Left lung (tissue), 10 donors: Measurements from ENCODE around the gene HES4. TPM values are rescaled to one million over a fixed set of nuclear protein-coding genes. Genes with fewer than 3 reads are reported as not detected.
A peak's percentile ranks its signal among the peaks of the same experiment; 100 is the strongest.

Experiments
- ATAC-seq: fragments of 200-7000 bp; cut with Tn5 transposase; one replicate; pipeline ENCODE4 v1.9.1; 2020; ENCODE audit warnings: moderate library complexity
- DNase-seq, 4 donors: peaks; one replicate each; pipeline ENCODE4 v3.0.0-alpha.2; 2013 to 2020
- H3K27ac ChIP-seq, 2 donors: fragments of 200-600 bp; sonication (generic) in 1 of 2; one replicate each; pipeline versions ENCODE4 v1.5.0 to v1.8.0; 2020 to 2021
- H3K27me3 ChIP-seq, 2 donors: fragments of 200-600 bp; sonication (generic) in 1 of 2; one replicate each; pipeline versions ENCODE4 v1.5.0 to v1.8.0; 2020 to 2021
- H3K36me3 ChIP-seq, 2 donors: fragments of 200-600 bp; sonication (generic) in 1 of 2; one replicate each; pipeline versions ENCODE4 v1.5.0 to v1.8.0; 2020 to 2021
- H3K4me1 ChIP-seq, 2 donors: fragments of 200-600 bp; one replicate each; pipeline ENCODE4 v1.8.0; 2021
- H3K4me3 ChIP-seq, 2 donors: fragments of 200-600 bp; sonication (generic) in 1 of 2; one replicate each; pipeline versions ENCODE4 v1.5.0 to v1.8.0; 2020 to 2021; ENCODE audit warnings: mild to moderate bottlenecking in 1 of 2
- H3K9me3 ChIP-seq, 2 donors: fragments of 200-600 bp; sonication (generic) in 1 of 2; one replicate each; pipeline versions ENCODE4 v1.5.0 to v1.8.0; 2020 to 2021
- intact Hi-C, 2 donors: fragments of 100-400 bp; cut with DNase I; formaldehyde crosslinking; loops; one replicate each; pipeline versions ENCODE4 v1.11.2 to v1.14.2; 2022
- polyA plus RNA-seq, 6 donors: library from polyadenylated mRNA; unstranded; fragments of 120-200 nt; gene quantifications; one replicate each; pipeline ENCODE4 v1.2.1, GENCODE V29; 2013; ENCODE audit not compliant: insufficient read length in 6 of 6
- total RNA-seq, 2 donors: library from RNA; stranded (reverse); fragmentation: NEBNext Ultra II Directional; extraction: Animal tissue kit (Norgen Biotek cat#: 25700); gene quantifications; one replicate each; pipeline ENCODE4 v1.2.1, GENCODE V29; 2021
- TF ChIP-seq, protein P1 (sequence below), 2 donors: fragments of 200-600 bp; sonication (generic) in 1 of 2; IDR thresholded peaks; one replicate each; pipeline versions ENCODE4 v1.5.0 to v1.8.0; 2021; ENCODE audit warnings: antibody characterized with exemption in 2 of 2
- donor health status: DM: no; HTN: yes; CAD: no.
- donor health status: DM: no; HTN: no; CAD: no.

HES4 gene
- total and polyA plus RNA-seq, 8 donors, result 4.4 to 37.5 (median 10.2) TPM

DNA sequence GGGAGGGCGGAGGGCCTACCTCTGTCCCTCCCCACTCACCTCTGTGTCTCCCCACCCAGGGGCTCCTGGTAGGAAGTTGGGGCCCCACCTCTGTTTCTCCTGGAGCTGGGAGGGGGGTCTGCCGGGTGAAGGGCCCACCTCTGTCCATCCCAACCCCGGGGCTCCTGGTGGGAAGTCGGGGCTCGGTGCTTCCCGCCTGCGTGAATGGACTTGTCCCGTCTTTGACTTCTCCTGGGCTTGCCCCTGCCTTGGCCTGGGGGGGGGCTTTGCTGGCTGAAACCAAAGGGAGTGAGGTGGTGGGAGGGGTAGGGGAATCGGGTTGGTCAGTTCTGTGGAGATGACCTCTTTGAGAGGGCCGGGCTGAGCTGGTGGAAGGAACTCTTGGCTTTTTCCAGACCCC lies 25.8 kb upstream of the HES4 start:
- peaks cover 0 to 29% of the 10 kb centered on the region in 2 donors for H3K27me3 ChIP-seq
- TF ChIP-seq, protein P1, sequence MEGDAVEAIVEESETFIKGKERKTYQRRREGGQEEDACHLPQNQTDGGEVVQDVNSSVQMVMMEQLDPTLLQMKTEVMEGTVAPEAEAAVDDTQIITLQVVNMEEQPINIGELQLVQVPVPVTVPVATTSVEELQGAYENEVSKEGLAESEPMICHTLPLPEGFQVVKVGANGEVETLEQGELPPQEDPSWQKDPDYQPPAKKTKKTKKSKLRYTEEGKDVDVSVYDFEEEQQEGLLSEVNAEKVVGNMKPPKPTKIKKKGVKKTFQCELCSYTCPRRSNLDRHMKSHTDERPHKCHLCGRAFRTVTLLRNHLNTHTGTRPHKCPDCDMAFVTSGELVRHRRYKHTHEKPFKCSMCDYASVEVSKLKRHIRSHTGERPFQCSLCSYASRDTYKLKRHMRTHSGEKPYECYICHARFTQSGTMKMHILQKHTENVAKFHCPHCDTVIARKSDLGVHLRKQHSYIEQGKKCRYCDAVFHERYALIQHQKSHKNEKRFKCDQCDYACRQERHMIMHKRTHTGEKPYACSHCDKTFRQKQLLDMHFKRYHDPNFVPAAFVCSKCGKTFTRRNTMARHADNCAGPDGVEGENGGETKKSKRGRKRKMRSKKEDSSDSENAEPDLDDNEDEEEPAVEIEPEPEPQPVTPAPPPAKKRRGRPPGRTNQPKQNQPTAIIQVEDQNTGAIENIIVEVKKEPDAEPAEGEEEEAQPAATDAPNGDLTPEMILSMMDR (IDR thresholded peaks at IDR 0.05), result no peak
- peaks cover 10 to 43% of the 10 kb centered on the region in 2 donors for H3K4me1 ChIP-seq
- DNase-seq (no peak), ATAC-seq (no peak)
- H3K27ac ChIP-seq, result no peak overlapping the region
- H3K4me3 ChIP-seq, result no peak overlapping the region
- H3K9me3 ChIP-seq, result no peaks in the 10 kb centered on the region
- H3K36me3 ChIP-seq, result no peaks in the 10 kb centered on the region
- intact Hi-C loops, result no loop called here

DNA sequence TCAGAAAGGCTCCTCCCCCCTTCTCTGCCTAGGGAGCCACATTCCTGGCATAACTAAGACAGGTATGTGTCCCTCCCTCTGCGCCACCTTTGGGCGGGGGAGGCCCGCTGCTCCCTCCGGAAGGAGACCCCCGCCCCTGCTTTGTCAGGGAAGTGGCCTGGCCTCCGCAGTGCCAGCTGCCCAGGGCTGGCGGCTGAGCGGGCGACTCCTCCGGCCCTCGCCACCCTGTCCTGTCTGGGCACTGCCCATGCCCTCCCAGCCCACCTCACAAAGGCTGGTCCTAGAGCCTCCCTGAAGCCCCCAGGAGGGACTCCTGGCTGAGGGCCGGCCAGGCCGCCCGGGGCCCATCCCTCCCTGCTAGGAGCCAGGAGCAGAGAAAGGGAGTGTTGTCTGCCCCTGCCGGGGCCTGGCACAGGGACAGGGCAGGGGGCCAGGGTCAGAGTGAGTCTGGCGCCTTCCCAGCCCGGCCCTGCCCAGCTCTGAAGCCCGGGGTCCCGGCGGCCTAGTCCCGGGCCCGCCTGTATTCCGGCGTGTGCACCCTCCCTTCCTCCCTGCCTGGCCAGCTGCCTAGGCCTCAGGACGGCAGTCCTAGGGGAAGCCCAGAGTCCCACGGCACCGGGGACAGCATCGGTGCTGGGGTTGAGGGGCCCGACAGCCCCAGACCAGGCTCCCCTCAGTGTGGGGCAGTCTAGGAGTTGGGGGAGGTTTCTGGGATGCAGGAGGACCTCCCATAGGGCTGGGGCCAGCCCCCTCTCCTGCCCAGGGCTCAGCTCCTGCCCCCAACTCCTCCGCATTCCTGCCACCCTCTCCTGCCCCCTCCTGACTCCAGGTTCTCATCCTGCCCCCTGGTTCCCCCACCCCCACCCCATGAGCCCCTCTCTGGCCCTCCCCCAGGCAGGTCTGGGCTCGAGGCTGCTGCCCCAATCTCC lies 25.1 kb upstream of the HES4 start:
- H3K4me1 ChIP-seq, result peaks cover 13 to 49% of the 10 kb centered on the region in 2 donors
- intact Hi-C loops, result no loop called here
- peak overlapping the region; percentile 66 to 70 for H3K27ac ChIP-seq
- peak in 3 of 4 donors; percentile 80 to 90 (median 82) for DNase-seq
- peak; percentile 81 for ATAC-seq
- TF ChIP-seq, protein P1 (IDR thresholded peaks at IDR 0.05), result no peak
- no peaks in the 10 kb centered on the region for H3K9me3 ChIP-seq
- no peaks in the 10 kb centered on the region for H3K36me3 ChIP-seq
- peaks cover 0 to 36% of the 10 kb centered on the region in 2 donors for H3K27me3 ChIP-seq
- peak overlapping the region; percentile 6 to 15 for H3K4me3 ChIP-seq

DNA sequence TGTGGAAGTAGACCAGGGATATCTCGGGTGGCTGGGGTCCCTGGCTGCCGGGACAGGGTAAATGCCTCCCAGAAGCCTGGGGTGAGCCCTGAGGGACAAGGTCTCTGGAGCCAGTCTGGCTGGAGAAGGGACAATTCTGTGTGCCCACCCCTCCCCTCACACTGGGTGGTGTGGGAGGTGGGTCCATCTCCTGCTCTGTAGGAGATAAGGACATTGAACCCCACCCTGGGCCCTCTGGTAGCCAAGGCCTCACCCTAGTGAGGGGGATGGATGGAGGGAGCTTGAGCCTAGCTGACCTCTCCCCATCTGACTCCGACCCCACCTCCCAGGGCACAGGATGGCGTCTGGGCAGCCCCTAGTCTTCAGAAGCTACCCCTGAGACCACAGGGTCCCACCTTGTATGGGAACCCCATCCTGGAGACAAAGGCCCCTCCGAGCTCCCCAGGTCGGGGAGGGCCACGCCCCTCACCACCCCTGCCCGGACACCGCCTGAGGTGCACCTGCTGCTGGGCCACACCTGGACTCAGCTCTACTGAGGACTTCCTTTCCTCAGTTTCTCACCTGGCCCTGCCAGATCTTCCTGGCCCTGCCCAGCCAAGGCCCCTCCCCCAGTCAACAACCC lies 24.4 kb upstream of the HES4 start:
- Histone ChIP-seq H3K27me3 (peaks cover 0 to 37% of the 10 kb centered on the region in 2 donors), H3K27ac (no peak overlapping the region), H3K36me3 (no peaks in the 10 kb centered on the region), H3K9me3 (no peaks in the 10 kb centered on the region), H3K4me1 (peaks cover 13 to 49% of the 10 kb centered on the region in 2 donors), H3K4me3 (no peak overlapping the region)
- TF ChIP-seq, protein P1 (IDR thresholded peaks at IDR 0.05), result no peak
- intact Hi-C loops, result no loop called here
- DNase-seq, result no peak
- ATAC-seq, result no peak

DNA sequence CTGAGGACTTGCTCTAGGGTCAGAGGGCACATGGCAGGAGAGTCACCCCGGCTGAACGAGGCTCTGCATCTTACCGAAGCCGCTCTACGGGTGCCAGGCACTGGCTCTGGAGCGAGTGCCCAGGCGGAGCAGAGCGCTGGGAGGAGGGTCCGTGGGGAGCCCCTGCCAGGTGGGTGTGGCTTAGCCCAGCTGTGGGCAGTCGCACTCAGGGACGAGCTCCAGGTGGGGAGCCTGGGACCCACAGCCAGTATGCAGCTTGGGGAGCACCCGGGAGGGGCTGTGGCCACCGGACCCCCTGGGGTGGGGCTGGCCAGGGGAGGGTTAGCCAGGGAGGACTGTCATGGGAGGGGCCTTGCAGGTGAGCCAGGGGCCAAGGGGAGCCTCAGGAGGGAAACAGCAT lies 23.8 kb upstream of the HES4 start:
- peaks cover 13 to 54% of the 10 kb centered on the region in 2 donors for H3K4me1 ChIP-seq
- H3K27ac ChIP-seq, result no peak overlapping the region
- TF ChIP-seq, protein P1 (IDR thresholded peaks at IDR 0.05), result no peak
- H3K36me3 ChIP-seq, result no peaks in the 10 kb centered on the region
- intact Hi-C loops, result no loop called here
- ATAC-seq (no peak), DNase-seq (no peak)
- no peak overlapping the region for H3K4me3 ChIP-seq
- H3K27me3 ChIP-seq, result peaks cover 0 to 37% of the 10 kb centered on the region in 2 donors
- H3K9me3 ChIP-seq, result no peaks in the 10 kb centered on the region
